ENCODE results near the gene CNTNAP2.

Gene CNTNAP2

DNA sequence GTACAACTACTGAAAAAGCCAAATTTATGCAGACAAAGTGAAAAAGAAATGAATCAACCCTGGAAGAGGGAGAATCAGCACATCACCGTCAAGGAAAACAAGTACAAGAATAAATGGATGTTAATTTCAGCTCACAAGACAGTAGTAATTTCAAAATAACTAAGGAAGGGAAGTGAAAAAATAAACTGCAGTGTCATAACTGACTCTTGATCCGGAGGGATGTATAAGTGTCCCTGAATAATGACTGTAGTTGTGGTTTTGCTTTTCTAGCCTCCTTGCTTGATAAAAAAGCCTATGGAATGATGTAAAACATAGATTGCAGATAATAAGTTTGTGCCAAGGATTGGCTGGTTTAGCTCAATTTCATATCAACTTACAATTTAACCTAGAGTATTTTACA, 1752.9 kb downstream of the CNTNAP2 start:
- TF ChIP-seq CTCF (IDR thresholded peaks at IDR 0.05; ENCODE audit: low read depth, low read length): no peak
- no peak for DNase-seq (ENCODE audit: low read depth, low spot score)
- in situ Hi-C loops (cut with HindIII; ENCODE audit: low sequenced_read_pairs): no loop called here
- H3K4me3 ChIP-seq (ENCODE audit: low read depth, low read length): no peak overlapping the region

DNA sequence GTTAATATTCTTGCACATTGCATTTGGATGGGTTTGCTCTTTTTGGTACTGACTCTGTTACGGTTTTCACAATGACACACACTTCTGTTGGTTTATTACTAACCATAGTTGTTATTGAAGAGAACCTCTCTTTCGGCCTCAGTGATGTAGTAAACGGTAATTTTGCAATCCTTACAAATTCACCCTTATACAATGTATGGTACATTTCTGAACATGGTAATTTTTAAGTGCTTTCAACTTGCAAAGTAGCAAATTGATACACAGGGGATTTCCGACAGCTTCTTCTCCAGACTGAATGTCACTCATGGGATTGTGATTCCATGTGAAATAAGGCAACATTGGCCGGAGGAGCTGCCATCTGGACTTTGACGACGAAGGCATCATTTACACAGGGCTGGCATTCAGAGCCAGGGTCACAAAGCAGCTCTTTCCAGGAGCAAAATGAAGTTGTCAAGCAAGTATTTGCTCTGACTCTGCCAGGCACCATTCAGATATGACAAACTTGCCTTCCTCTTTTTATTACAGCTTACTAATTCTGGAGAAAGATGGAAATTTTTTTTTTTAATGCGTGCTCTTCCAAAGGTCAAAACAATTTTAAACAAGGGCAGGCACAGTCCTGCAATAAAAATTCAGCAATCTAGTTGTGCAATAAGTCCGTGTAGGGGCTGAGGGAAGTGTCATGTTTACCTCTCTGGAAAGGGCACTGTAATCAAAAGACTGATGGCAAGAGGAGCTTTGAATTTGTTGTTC, 1762.5 kb downstream of the CNTNAP2 start:
- TF ChIP-seq CTCF (IDR thresholded peaks at IDR 0.05; ENCODE audit: low read depth, low read length): no peak
- DNase-seq (ENCODE audit: low read depth, low spot score): no peak
- no peak overlapping the region for H3K4me3 ChIP-seq (ENCODE audit: low read depth, low read length)
- in situ Hi-C loops (cut with HindIII; ENCODE audit: low sequenced_read_pairs): no loop called here

DNA sequence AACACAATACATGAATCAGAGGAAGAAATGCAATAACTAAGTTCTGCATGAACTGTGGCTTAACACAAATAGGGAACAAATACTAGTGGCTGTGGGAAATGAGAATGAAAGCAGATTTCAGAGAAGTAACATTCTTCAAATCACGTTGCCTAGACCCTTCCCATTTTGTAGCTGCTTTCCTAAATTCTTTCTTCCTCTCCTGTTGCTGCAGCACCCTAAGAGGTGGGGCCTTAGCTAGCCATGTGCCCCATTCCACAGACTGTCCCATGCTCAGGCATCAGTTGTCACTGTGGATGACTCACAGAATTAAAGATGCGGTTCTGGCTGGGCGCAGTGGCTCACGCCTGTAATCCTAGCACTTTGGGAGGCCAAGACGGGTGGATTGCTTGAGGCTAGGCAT, 1769.3 kb downstream of the CNTNAP2 start:
- H3K4me3 ChIP-seq (ENCODE audit: low read depth, low read length): no peak overlapping the region
- no peak for TF ChIP-seq CTCF (IDR thresholded peaks at IDR 0.05; ENCODE audit: low read depth, low read length)
- DNase-seq (ENCODE audit: low read depth, low spot score): no peak
- in situ Hi-C loops (cut with HindIII; ENCODE audit: low sequenced_read_pairs): no loop called here

DNA sequence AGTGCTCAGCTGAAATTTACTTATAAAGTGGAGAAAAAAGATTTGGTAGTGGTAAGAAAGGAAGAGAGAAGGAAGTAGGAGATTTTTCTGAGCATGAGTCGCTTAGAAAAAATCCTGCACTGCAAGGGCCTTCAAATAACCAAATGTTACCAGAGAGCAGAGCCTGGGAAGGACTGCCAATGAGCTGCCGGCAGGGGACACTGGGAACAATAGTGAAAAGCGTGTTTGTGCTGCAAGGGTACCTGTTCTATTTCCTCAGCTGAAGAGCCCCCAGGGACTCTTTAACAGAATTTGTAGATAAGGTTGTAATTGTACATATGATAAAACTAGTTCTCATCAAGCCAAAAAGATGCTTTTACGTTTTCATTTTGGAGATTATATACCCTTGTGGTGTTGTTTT, 1777.7 kb downstream of the CNTNAP2 start:
- in situ Hi-C loops (cut with HindIII; ENCODE audit: low sequenced_read_pairs): no loop called here
- no peak for TF ChIP-seq CTCF (IDR thresholded peaks at IDR 0.05; ENCODE audit: low read depth, low read length)
- DNase-seq (ENCODE audit: low read depth, low spot score): no peak
- H3K4me3 ChIP-seq (ENCODE audit: low read depth, low read length): no peak overlapping the region

DNA sequence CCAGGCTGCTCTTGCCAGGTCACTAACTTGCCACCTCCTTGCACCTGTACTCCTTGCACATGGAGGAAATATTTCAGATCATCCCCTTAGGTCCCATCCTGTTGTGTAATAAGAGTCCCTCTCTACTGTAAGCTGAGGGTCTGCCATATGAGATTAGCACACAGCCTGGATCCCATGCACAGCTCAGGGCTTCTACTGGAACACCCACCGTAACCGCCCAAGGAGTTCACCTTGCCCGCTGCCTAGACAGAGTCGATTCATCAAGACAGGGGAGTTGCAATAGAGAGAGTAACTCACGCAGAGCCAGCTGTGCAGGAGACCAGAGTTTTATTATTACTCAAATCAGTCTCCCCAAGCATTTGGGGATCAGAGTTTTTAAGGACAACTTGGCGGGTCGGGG, 1779.5 kb downstream of the CNTNAP2 start:
- no peak for TF ChIP-seq CTCF (IDR thresholded peaks at IDR 0.05; ENCODE audit: low read depth, low read length)
- no peak overlapping the region for H3K4me3 ChIP-seq (ENCODE audit: low read depth, low read length)
- in situ Hi-C loops (cut with HindIII; ENCODE audit: low sequenced_read_pairs): no loop called here
- DNase-seq (ENCODE audit: low read depth, low spot score): no peak

DNA sequence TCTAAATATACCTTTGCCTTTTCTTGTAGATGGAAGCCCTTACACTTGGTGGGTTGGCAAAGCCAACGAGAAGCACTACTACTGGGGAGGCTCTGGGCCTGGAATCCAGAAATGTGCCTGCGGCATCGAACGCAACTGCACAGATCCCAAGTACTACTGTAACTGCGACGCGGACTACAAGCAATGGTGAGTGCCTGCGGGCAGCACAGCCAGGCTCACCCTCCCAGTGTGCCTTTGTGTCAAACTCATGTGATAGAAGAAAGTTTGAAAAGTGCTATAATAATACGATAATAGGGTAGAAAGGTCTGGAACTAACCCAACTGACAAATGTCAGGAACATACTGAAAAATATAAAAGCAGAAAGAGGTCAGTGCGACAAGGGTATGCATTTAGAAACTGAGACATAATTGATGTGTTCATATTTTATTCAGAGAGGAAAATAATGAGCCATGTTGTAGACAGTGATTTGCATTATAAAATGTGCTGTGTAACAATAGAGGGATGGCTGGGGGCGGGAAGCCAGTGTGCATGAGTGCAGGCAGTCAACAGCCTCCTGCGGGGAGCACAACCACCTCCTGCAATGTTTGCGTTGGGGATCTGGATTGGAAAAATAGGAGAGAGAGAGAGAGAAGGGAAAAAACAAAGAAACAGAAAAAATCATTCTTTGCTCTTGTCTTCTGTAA, 1787.1 kb downstream of the CNTNAP2 start:
- no peak overlapping the region for H3K4me3 ChIP-seq (ENCODE audit: low read depth, low read length)
- no peak for DNase-seq (ENCODE audit: low read depth, low spot score)
- no peak for TF ChIP-seq CTCF (IDR thresholded peaks at IDR 0.05; ENCODE audit: low read depth, low read length)
- in situ Hi-C loops (cut with HindIII; ENCODE audit: low sequenced_read_pairs): no loop called here

Data from astrocyte of the spinal cord (primary cell).